Type B pancreatic cell (in vitro differentiated cells): ENCODE measurements around the gene KRT77. TPM values are rescaled to one million over a fixed set of nuclear protein-coding genes. Genes with fewer than 3 reads are reported as not detected.

ENCODE experiments used
- DNase-seq: peaks from one replicate; pipeline ENCODE4 v3.0.0; 2021; ENCODE audit warnings: mixed read lengths; ENCODE audit not compliant: unreplicated experiment; ENCODE audit errors: extremely low spot score
- H3K27ac Mint-ChIP-seq: 2 replicates; pipeline ENCODE4 v1.8.0; 2021; ENCODE audit warnings: mild to moderate bottlenecking, mixed read lengths
- H3K27me3 Mint-ChIP-seq: 2 replicates; pipeline ENCODE4 v1.8.0; 2021; ENCODE audit warnings: mixed read lengths
- H3K36me3 Mint-ChIP-seq: 2 replicates; pipeline ENCODE4 v1.8.0; 2021; ENCODE audit warnings: mixed read lengths
- H3K4me1 Mint-ChIP-seq: one replicate; pipeline ENCODE4 v1.8.0; 2021; ENCODE audit warnings: mixed read lengths; ENCODE audit not compliant: unreplicated experiment
- H3K4me3 Mint-ChIP-seq: 2 replicates; pipeline ENCODE4 v1.8.0; 2021; ENCODE audit warnings: mild to moderate bottlenecking, mixed read lengths
- H3K9me3 Mint-ChIP-seq: 2 replicates; pipeline ENCODE4 v1.8.0; 2021; ENCODE audit warnings: mixed read lengths
- CTCF ChIP-seq: fragments of 200-600 bp; sonication (generic); conservative IDR thresholded peaks from 2 replicates; pipeline ENCODE4 v1.5.0; 2021; ENCODE audit warnings: antibody characterized with exemption, mild to moderate bottlenecking
- total RNA-seq: library from RNA; stranded (reverse); gene quantifications from 2 replicates; pipeline ENCODE4 v1.2.1, GENCODE V29; 2021; ENCODE audit warnings: low replicate concordance

KRT77 gene
- total RNA-seq, 1 donor from 2014 or later, result 0.27 TPM

GRCh38 chr12:52651726-52652261 lies 51.5 kb downstream of the KRT77 start, which contains the start of gene KRT2:
Gene KRT2 (minus strand): TSS chr12:52652211. CDS start chr12:52652142, 69 bp downstream.
- H3K9me3 Mint-ChIP-seq, result no peaks in the 10 kb centered on the region
- no peak within 1 kb of the TSS for H3K4me3 Mint-ChIP-seq
- no peak for TF ChIP-seq CTCF
- DNase-seq, result no peak
- H3K36me3 Mint-ChIP-seq, result no peaks in the 10 kb centered on the region
- H3K27me3 Mint-ChIP-seq, result peaks cover 45% of the 10 kb centered on the region
- H3K4me1 Mint-ChIP-seq, result peaks cover 4% of the 10 kb centered on the region
- no peak within 1 kb of the TSS for H3K27ac Mint-ChIP-seq

DNA sequence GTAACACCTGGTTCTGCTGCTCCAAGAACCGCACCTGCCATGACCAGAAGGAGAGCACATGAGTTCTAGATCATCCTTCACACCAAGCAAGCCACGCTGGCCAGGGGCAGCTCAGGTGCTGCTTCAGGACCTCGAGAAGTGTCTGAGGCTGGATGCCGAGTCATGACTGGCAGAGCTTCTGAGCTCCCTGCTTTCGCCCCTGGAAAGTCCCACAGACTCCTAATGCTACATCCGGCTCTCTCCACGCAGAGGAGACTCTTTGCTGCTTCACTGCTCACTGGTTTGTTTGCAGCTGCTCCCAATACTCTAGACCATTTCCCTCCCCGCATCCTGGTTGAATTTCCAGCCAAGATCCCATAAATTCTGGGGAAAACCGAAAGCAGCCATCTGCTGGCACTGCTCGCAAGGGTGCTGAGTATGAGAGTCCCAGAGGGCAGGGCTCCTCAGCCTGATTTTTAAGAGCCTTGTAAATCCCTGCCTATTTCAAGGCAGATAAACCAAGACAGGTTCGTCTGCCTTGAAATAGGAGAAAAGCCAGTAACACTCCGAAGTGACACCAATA lies 52.7 kb downstream of the KRT77 start:
- Mint-ChIP-seq H3K9me3 (no peaks in the 10 kb centered on the region), H3K4me1 (peaks cover 7% of the 10 kb centered on the region), H3K4me3 (no peak overlapping the region), H3K27ac (no peak overlapping the region), H3K27me3 (peaks cover 47% of the 10 kb centered on the region), H3K36me3 (no peaks in the 10 kb centered on the region)
- no peak for DNase-seq
- no peak for TF ChIP-seq CTCF

DNA sequence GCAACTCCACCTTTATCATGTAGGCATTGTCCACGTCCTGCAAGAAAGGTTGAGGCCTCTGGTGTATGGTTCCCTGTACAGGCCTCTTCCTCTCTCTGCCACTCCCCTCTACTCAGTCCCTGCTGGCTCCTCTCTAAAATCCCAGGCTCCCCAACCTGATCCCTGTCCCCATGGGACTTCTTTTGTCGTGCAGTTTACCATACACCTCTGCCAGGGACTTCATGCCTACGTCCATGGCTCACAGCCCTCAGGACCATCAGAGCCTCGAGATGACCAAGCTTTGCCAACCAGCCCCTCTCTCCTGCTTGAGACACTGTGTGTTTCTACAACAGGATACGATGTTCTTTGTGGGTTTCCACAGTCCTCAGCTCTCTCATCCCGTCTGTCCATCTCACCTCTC lies 54.3 kb downstream of the KRT77 start:
- no peak for DNase-seq
- no peak overlapping the region for H3K27ac Mint-ChIP-seq
- no peak overlapping the region for H3K4me3 Mint-ChIP-seq
- no peaks in the 10 kb centered on the region for H3K9me3 Mint-ChIP-seq
- peaks cover 5% of the 10 kb centered on the region for H3K4me1 Mint-ChIP-seq
- H3K36me3 Mint-ChIP-seq, result no peaks in the 10 kb centered on the region
- peaks cover 45% of the 10 kb centered on the region for H3K27me3 Mint-ChIP-seq
- no peak for TF ChIP-seq CTCF

DNA sequence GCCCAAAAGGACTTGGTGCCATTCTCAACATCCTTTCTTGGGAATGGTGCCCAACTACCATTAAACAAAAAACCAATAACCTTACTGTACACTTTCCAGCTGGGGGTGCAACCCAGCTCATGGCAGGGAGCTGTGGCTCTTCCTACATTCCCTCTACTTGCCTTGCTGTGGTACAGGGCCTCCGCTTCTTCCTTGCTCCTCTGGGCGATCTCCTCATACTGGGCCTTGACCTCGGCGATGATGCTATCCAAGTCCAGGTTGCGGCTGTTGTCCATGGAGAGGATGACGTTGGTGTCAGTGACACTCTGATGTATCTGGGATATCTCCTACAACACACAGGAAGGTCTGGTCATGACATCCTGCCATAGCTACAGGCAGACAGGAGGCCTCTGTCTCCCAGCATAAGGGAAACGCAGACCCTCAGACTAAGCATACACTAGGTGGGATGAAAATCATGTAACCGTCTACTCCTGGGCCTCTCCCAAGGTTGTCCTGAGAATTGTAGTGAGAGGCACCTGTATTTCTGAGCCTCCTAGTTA lies 55.2 kb downstream of the KRT77 start:
- no peaks in the 10 kb centered on the region for H3K9me3 Mint-ChIP-seq
- DNase-seq, result no peak
- H3K4me1 Mint-ChIP-seq, result peaks cover 5% of the 10 kb centered on the region
- no peak overlapping the region for H3K27ac Mint-ChIP-seq
- H3K36me3 Mint-ChIP-seq, result no peaks in the 10 kb centered on the region
- peaks cover 43% of the 10 kb centered on the region for H3K27me3 Mint-ChIP-seq
- TF ChIP-seq CTCF, result no peak
- no peak overlapping the region for H3K4me3 Mint-ChIP-seq

- Mint-ChIP-seq H3K4me1 (peaks cover 5% of the 10 kb centered on the region), H3K4me3 (no peak overlapping the region), H3K27ac (no peak overlapping the region), H3K9me3 (no peaks in the 10 kb centered on the region), H3K36me3 (no peaks in the 10 kb centered on the region), H3K27me3 (peaks cover 43% of the 10 kb centered on the region)
- TF ChIP-seq CTCF, result no peak
- no peak for DNase-seq
Observed at GRCh38 chr12:52647601-52648000, 55.7 kb downstream of the KRT77 start.
